Keratinocyte (primary cell): ENCODE measurements around the gene DCP2. TPM values are rescaled to one million over a fixed set of nuclear protein-coding genes. Genes with fewer than 3 reads are reported as not detected.
A peak's percentile ranks its signal among the peaks of the same experiment; 100 is the strongest.

Experiments
- DNase-seq: peaks from one replicate; pipeline ENCODE4 v3.0.0-alpha.2; 2011; ENCODE audit warnings: low read depth, missing footprints, low spot score
- FAIRE-seq: peaks from 2 replicates; lab custom pipeline; 2011; peaks lifted over from hg19 to GRCh38; lab: Jason Lieb, UNC
- H2AFZ ChIP-seq: 2 replicates; pipeline ENCODE4 v1.6.0; 2012; ENCODE audit warnings: low read length, control low read depth, inconsistent platforms; ENCODE audit not compliant: control insufficient read depth
- H3K27ac ChIP-seq: 2 replicates; pipeline ENCODE4 v1.5.1; 2011; ENCODE audit warnings: low read length; ENCODE audit not compliant: control insufficient read depth, insufficient read depth
- H3K27me3 ChIP-seq: 3 replicates; pipeline ENCODE4 v1.6.0; 2011; ENCODE audit warnings: low read length; ENCODE audit not compliant: control insufficient read depth, insufficient read depth; ENCODE audit errors: extremely low read depth
- H3K36me3 ChIP-seq, 2 experiments: 2 replicates in 1 of 2; 3 replicates in 1 of 2; pipeline ENCODE4 v1.5.1; 2011; ENCODE audit warnings: low read length in 2 of 2, mild to moderate bottlenecking in 1 of 2; ENCODE audit not compliant: control insufficient read depth in 2 of 2, insufficient read depth in 2 of 2; ENCODE audit errors: extremely low read depth in 1 of 2
- H3K4me1 ChIP-seq: 3 replicates; pipeline ENCODE4 v1.5.1; 2011; ENCODE audit warnings: low read length; ENCODE audit not compliant: control insufficient read depth, insufficient read depth; ENCODE audit errors: extremely low read depth
- H3K4me2 ChIP-seq: 3 replicates; pipeline ENCODE4 v1.6.0; 2011; ENCODE audit warnings: low read depth, low read length; ENCODE audit not compliant: control insufficient read depth, insufficient read depth; ENCODE audit errors: extremely low read depth
- H3K4me3 ChIP-seq, 3 experiments: fragments of 200-600 bp in 1 of 3; sonication (generic) in 1 of 3; 2 replicates in 2 of 3; 3 replicates in 1 of 3; pipeline ENCODE4 v1.5.1; 2011 to 2016; ENCODE audit warnings: low read length in 3 of 3, mild to moderate bottlenecking in 3 of 3, control low read depth in 2 of 3, inconsistent platforms in 1 of 3, low read depth in 1 of 3, mixed read lengths in 1 of 3, mixed run types in 1 of 3, moderate library complexity in 1 of 3; ENCODE audit not compliant: control insufficient read depth in 2 of 3, insufficient read depth in 2 of 3; ENCODE audit errors: extremely low read depth in 1 of 3
- H3K79me2 ChIP-seq: 2 replicates; pipeline ENCODE4 v1.6.0; 2012; ENCODE audit warnings: low read length; ENCODE audit not compliant: control insufficient read depth, insufficient read depth
- H3K9ac ChIP-seq: 3 replicates; pipeline ENCODE4 v1.6.0; 2011; ENCODE audit warnings: low read length; ENCODE audit not compliant: control insufficient read depth, insufficient read depth; ENCODE audit errors: extremely low read depth
- H3K9me1 ChIP-seq: 3 replicates; pipeline ENCODE4 v1.6.0; 2011; ENCODE audit warnings: low read length; ENCODE audit not compliant: control insufficient read depth, insufficient read depth; ENCODE audit errors: extremely low read depth
- H3K9me3 ChIP-seq: 2 replicates; pipeline ENCODE4 v1.5.1; 2012; ENCODE audit warnings: low read depth, low read length; ENCODE audit not compliant: control insufficient read depth
- H4K20me1 ChIP-seq: 3 replicates; pipeline ENCODE4 v1.6.0; 2011; ENCODE audit warnings: low read length; ENCODE audit not compliant: control insufficient read depth, insufficient read depth; ENCODE audit errors: extremely low read depth
- CTCF ChIP-seq, 3 experiments: IDR thresholded peaks in 1 of 3; conservative IDR thresholded peaks in 1 of 3; optimal IDR thresholded peaks in 1 of 3; 2 replicates in 2 of 3; 3 replicates in 1 of 3; pipeline versions ENCODE3 to v1.5.1; 2011; ENCODE audit warnings: low read length in 3 of 3, mild to moderate bottlenecking in 3 of 3, moderate library complexity in 2 of 3, control low read depth in 1 of 3, inconsistent platforms in 1 of 3; ENCODE audit not compliant: insufficient read depth in 2 of 3; ENCODE audit errors: extremely low read depth in 1 of 3
- EZH2 ChIP-seq: IDR thresholded peaks from one replicate; pipeline ENCODE4 v1.6.1; 2012; ENCODE audit warnings: inconsistent platforms, mild to moderate bottlenecking, low read length, moderate library complexity
- dilution Hi-C: fragments of 300-500 bp; cut with MboI; formaldehyde crosslinking; loops from one replicate; pipeline ENCODE4 v1.7.0; 2020; ENCODE audit warnings: low sequenced_read_pairs; ENCODE audit not compliant: extremely low pct_ligation_motif_present
- polyA plus RNA-seq, 5 experiments: library from polyadenylated mRNA; depleted of rRNA in 3 of 5; stranded (reverse) in 3 of 5; stranded (forward) in 1 of 5; unstranded in 1 of 5; fragments of >200 nt; gene quantifications; 1 replicate in 1 of 5; 2 replicates in 3 of 5; 3 replicates in 1 of 5; pipeline versions ENCODE4 v1.2.1 to v1.2.3, GENCODE V29; 2011 to 2012; ENCODE audit warnings: missing spikeins in 2 of 5, low read depth in 1 of 5, low replicate concordance in 1 of 5

The DCP2 gene
- polyA plus RNA-seq, 1 donor (not counting 4 experiments of a cell fraction or from before 2014, with no cell fraction given): 11.8 TPM

GRCh38 chr5:113031557-113031956, 55.0 kb downstream of the DCP2 start:
- Histone ChIP-seq H3K36me3 (peaks cover 12 to 16% of the 10 kb centered on the region in 2 experiments), H3K9ac (no peak overlapping the region), H3K9me3 (no peaks in the 10 kb centered on the region), H4K20me1 (no peaks in the 10 kb centered on the region), H3K4me1 (peaks cover 4% of the 10 kb centered on the region), H3K27ac (no peak overlapping the region), H3K27me3 (no peaks in the 10 kb centered on the region), H3K4me2 (no peak overlapping the region), H3K79me2 (no peaks in the 10 kb centered on the region), H3K9me1 (no peaks in the 10 kb centered on the region), H3K4me3 (no peak overlapping the region), H2AFZ (no peak overlapping the region)
- TF ChIP-seq CTCF (optimal IDR thresholded peaks at IDR 0.05 in 1 of 3, IDR thresholded peaks at IDR 0.05 in 1 of 3, conservative IDR thresholded peaks at IDR 0.05 in 1 of 3; ENCODE audit: extremely low read depth in 1 of 3, insufficient read depth in 2 of 3, low read length in 3 of 3) (no peak), EZH2 (no peak)
- no peak for DNase-seq
- dilution Hi-C loops: no loop called here
- no peak for FAIRE-seq

GRCh38 chr5:113034182-113034773, 57.7 kb downstream of the DCP2 start:
- Histone ChIP-seq H3K4me1 (peaks cover 18% of the 10 kb centered on the region), H3K9me3 (no peaks in the 10 kb centered on the region), H3K79me2 (no peaks in the 10 kb centered on the region), H2AFZ (no peak overlapping the region), H3K4me2 (no peak overlapping the region), H3K4me3 (no peak overlapping the region), H3K9me1 (no peaks in the 10 kb centered on the region), H3K27ac (no peak overlapping the region), H4K20me1 (no peaks in the 10 kb centered on the region), H3K36me3 (peaks cover 0 to 10% of the 10 kb centered on the region in 2 experiments), H3K27me3 (no peaks in the 10 kb centered on the region), H3K9ac (no peak overlapping the region)
- dilution Hi-C loops: no loop called here
- TF ChIP-seq EZH2: no peak
- DNase-seq (peak; percentile 53), FAIRE-seq (no peak)

- no peak overlapping the region for H3K4me2 ChIP-seq
- H3K27ac ChIP-seq: no peak overlapping the region
Observed at GRCh38 chr5:113035096-113035495, 58.5 kb downstream of the DCP2 start.

More at GRCh38 chr5:113035096-113035495, 58.5 kb downstream of the DCP2 start:
- Histone ChIP-seq H3K9ac (no peak overlapping the region), H3K27me3 (no peaks in the 10 kb centered on the region), H3K4me1 (peaks cover 18% of the 10 kb centered on the region), H2AFZ (no peak overlapping the region), H3K9me1 (no peaks in the 10 kb centered on the region), H3K36me3 (peaks cover 0 to 9% of the 10 kb centered on the region in 2 experiments), H4K20me1 (no peaks in the 10 kb centered on the region), H3K9me3 (no peaks in the 10 kb centered on the region), H3K79me2 (no peaks in the 10 kb centered on the region), H3K4me3 (no peak overlapping the region)
- TF ChIP-seq EZH2 (no peak), CTCF (optimal IDR thresholded peaks at IDR 0.05 in 1 of 3, IDR thresholded peaks at IDR 0.05 in 1 of 3, conservative IDR thresholded peaks at IDR 0.05 in 1 of 3; ENCODE audit: extremely low read depth in 1 of 3, insufficient read depth in 2 of 3, low read length in 3 of 3) (no peak)
- dilution Hi-C loops: no loop called here
- DNase-seq: no peak
- no peak for FAIRE-seq
